Lung (tissue), 12 donors: ENCODE results near the gene C1orf167. TPM values are rescaled to one million over a fixed set of nuclear protein-coding genes. Genes with fewer than 3 reads are reported as not detected.

Experiments
- ATAC-seq: fragments of 200-7000 bp; cut with Tn5 transposase; one replicate; pipeline ENCODE4 v1.9.1; 2020; ENCODE audit warnings: moderate number of reproducible peaks; ENCODE audit not compliant: insufficient read depth, low FRiP score
- DNase-seq, 3 donors: peaks; one replicate each; pipeline ENCODE4 v3.0.0-alpha.2; 2013 to 2017
- H3K27ac ChIP-seq, 2 donors: one replicate each; pipeline ENCODE4 v1.5.1; 2013; ENCODE audit warnings: mild to moderate bottlenecking in 2 of 2, moderate library complexity in 2 of 2, control low read depth in 1 of 2, inconsistent platforms in 1 of 2, low read depth in 1 of 2, low read length in 1 of 2
- H3K27me3 ChIP-seq, 3 donors: one replicate each; pipeline ENCODE4 v1.5.1; 2013; ENCODE audit warnings: low read length in 2 of 3; ENCODE audit not compliant: control insufficient read depth in 3 of 3, insufficient read depth in 3 of 3
- H3K36me3 ChIP-seq, 4 donors: one replicate each; pipeline ENCODE4 v1.5.1; 2013; ENCODE audit warnings: low read length in 4 of 4, mild to moderate bottlenecking in 1 of 4, moderate library complexity in 1 of 4; ENCODE audit not compliant: control insufficient read depth in 4 of 4, insufficient read depth in 4 of 4
- H3K4me1 ChIP-seq, 5 donors: one replicate each; pipeline ENCODE4 v1.5.1; 2013; ENCODE audit warnings: low read length in 5 of 5, mild to moderate bottlenecking in 2 of 5, moderate library complexity in 1 of 5; ENCODE audit not compliant: control insufficient read depth in 5 of 5, insufficient read depth in 5 of 5
- H3K4me3 ChIP-seq: one replicate; pipeline ENCODE4 v1.5.1; 2013; ENCODE audit warnings: mild to moderate bottlenecking, control low read depth, moderate library complexity
- H3K9ac ChIP-seq, 2 donors: one replicate each; pipeline ENCODE4 v1.5.1; 2013; ENCODE audit warnings: low read length in 2 of 2, control low read depth in 1 of 2; ENCODE audit not compliant: insufficient read depth in 1 of 2
- H3K9me3 ChIP-seq, 4 donors: one replicate each; pipeline ENCODE4 v1.5.1; 2013; ENCODE audit warnings: low read length in 3 of 4, mild to moderate bottlenecking in 1 of 4, moderate library complexity in 1 of 4; ENCODE audit not compliant: control insufficient read depth in 4 of 4, insufficient read depth in 3 of 4
- WGBS, 2 donors: extraction: QIAGEN DNeasy Blood & Tissue Kit; methylation state at CpG; one replicate each; pipeline ENCODE4 v1.1.7; 2013; 5-methylcytosine and 5-hydroxymethylcytosine counted together
- polyA plus RNA-seq, 2 donors: library from polyadenylated mRNA; stranded (reverse); fragments of 200-250 nt; gene quantifications; one replicate each; pipeline ENCODE4 v1.2.1, GENCODE V29; 2013
- total RNA-seq, 2 donors: library from RNA; depleted of rRNA in 1 of 2; stranded (reverse); fragments of >200 nt in 1 of 2; gene quantifications; one replicate each; pipeline ENCODE4 v1.2.1, GENCODE V29; 2014 to 2021
- TF ChIP-seq, protein P1 (sequence below): IDR thresholded peaks from 2 replicates; pipeline ENCODE4 v1.5.1; 2012; ENCODE audit warnings: mild to moderate bottlenecking; ENCODE audit errors: control extremely low read depth, extremely low read depth
- donor health status: control.
- donor health status: control.
- donor health status: Bipolar disorder and iron deficiency.
- donor health status: healthy.
- donor health status: DM: yes; HTN: yes; CAD: no.

C1orf167 gene
- total and polyA plus RNA-seq, 4 donors = 0.91 to 11.3 (median 9.1) TPM

DNA sequence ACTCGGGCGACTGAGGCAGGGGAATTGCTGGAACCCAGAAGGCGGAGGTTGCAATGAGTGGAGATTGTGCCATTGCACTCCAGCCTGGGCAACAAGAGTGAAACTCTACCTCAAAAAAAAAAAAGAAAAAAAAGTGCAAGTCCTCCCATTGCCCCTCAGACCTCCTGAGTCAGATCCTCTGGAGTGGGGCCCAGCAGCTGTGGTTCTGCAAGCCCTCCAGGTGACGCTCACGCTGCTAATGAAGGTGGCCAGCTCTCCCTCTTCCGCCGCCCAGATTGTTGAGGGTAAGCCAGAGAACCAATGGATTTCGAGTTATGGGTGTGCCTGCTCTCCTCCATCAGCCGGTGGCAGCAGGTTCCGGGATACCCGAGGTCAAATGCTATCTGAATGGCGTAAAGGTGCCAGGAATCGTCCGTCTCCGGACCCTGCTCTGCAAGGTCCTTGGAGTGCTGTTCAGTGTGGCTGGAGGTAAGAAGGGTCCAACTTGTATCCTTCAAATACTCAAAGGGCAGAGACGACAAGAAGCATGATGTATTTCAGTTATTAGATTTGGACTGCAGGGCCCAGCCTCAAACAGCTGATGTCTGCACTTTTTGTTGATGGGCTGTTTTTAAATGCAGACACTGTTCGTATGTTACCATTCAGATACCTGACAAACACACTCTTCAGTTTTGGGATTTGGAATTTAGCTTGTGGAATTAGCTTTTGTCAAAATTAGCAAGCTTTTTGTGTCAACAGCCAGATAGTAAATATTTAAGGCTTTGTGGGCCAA, 61.6 kb downstream of the C1orf167 start:
- TF ChIP-seq, protein P1, sequence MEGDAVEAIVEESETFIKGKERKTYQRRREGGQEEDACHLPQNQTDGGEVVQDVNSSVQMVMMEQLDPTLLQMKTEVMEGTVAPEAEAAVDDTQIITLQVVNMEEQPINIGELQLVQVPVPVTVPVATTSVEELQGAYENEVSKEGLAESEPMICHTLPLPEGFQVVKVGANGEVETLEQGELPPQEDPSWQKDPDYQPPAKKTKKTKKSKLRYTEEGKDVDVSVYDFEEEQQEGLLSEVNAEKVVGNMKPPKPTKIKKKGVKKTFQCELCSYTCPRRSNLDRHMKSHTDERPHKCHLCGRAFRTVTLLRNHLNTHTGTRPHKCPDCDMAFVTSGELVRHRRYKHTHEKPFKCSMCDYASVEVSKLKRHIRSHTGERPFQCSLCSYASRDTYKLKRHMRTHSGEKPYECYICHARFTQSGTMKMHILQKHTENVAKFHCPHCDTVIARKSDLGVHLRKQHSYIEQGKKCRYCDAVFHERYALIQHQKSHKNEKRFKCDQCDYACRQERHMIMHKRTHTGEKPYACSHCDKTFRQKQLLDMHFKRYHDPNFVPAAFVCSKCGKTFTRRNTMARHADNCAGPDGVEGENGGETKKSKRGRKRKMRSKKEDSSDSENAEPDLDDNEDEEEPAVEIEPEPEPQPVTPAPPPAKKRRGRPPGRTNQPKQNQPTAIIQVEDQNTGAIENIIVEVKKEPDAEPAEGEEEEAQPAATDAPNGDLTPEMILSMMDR = no peak
- H3K9me3 ChIP-seq = no peaks in the 10 kb centered on the region
- DNase-seq (no peak), ATAC-seq (no peak)
- no peak overlapping the region for H3K27ac ChIP-seq
- no peaks in the 10 kb centered on the region for H3K4me1 ChIP-seq
- 93 to 96% methylated on average over 17 of the region's 17 CpGs for WGBS, 2 donors
- H3K4me3 ChIP-seq = no peak overlapping the region
- H3K9ac ChIP-seq = no peak overlapping the region
- no peaks in the 10 kb centered on the region for H3K27me3 ChIP-seq
- H3K36me3 ChIP-seq = peaks cover 25 to 54% (median 38%) of the 10 kb centered on the region in 4 donors

DNA sequence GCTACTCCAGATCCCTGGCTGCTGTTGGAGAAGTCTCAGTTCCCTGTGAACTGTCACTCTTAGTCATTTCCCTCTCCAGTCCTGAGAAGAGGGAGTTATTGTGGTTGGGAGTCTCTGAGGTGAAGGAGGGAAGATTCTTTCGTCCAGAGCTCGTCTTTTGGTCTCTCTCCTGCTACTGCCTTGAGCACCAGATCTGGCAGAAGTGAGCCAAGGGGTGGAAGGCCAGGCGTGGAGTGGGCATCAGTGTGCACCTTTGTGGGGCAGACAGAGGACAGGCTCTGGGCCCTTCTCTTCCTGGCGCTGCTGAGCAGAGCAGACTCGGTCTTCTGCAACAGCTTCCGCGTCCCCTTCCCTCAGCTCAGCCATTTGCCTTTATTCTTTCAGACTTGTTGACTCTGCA, 63.1 kb downstream of the C1orf167 start:
- Histone ChIP-seq H3K36me3 (peaks cover 27 to 61% (median 39%) of the 10 kb centered on the region in 4 donors), H3K27ac (no peak overlapping the region), H3K9ac (no peak overlapping the region), H3K4me3 (no peak overlapping the region), H3K27me3 (no peaks in the 10 kb centered on the region), H3K9me3 (no peaks in the 10 kb centered on the region), H3K4me1 (no peaks in the 10 kb centered on the region)
- WGBS, 2 donors = 92 to 95% methylated on average over 7 of the region's 7 CpGs
- ATAC-seq = no peak
- TF ChIP-seq, protein P1 = no peak
- DNase-seq = no peak

DNA sequence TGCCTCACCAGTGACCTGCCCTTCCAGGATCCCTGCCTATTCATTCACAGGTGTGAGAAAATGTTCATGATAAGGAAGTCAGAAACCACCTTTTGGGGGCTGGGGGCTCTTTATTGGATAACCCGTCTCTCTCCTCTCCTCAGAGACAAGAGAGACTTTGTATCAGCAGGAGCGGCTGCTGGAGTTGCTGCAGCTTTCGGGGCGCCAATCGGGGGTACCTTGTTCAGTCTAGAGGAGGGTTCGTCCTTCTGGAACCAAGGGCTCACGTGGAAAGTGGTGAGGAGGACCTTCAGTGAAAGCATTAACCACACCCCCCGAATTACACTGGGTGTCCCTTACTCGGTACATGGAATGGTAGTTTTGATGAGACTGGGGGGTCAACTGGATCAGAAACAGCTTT, 65.0 kb downstream of the C1orf167 start:
- H3K27ac ChIP-seq = no peak overlapping the region
- peaks cover 28 to 64% (median 41%) of the 10 kb centered on the region in 4 donors for H3K36me3 ChIP-seq
- H3K27me3 ChIP-seq = no peaks in the 10 kb centered on the region
- no peak overlapping the region for H3K4me3 ChIP-seq
- 94 to 97% methylated on average over 9 of the region's 9 CpGs for WGBS, 2 donors
- H3K9ac ChIP-seq = no peak overlapping the region
- no peaks in the 10 kb centered on the region for H3K9me3 ChIP-seq
- TF ChIP-seq, protein P1 = no peak
- ATAC-seq (no peak), DNase-seq (no peak)
- no peaks in the 10 kb centered on the region for H3K4me1 ChIP-seq
